ENCODE measurements around the gene IL1R1.

Gene IL1R1

DNA sequence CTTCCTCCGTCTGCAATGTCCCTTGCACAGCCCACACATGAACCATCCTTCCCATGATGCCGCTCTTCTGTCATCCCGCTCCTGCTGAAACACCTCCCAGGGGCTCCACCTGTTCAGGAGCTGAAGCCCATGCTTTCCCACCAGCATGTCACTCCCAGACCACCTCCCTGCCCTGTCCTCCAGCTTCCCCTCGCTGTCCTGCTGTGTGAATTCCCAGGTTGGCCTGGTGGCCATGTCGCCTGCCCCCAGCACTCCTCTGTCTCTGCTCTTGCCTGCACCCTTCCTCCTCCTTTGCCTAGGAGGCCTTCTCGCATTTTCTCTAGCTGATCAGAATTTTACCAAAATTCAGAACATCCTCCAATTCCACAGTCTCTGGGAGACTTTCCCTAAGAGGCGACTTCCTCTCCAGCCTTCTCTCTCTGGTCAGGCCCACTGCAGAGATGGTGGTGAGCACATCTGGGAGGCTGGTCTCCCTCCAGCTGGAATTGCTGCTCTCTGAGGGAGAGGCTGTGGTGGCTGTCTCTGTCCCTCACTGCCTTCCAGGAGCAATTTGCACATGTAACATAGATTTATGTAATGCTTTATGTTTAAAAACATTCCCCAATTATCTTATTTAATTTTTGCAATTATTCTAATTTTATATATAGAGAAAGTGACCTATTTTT is 35.4 kb downstream of the IL1R1 start:
- no peaks in the 10 kb centered on the region for H3K9me3 ChIP-seq
- TF ChIP-seq CTCF (IDR thresholded peaks at IDR 0.05) = no peak
- H3K4me3 ChIP-seq (ENCODE audit: low read depth in 1 of 2, low read length in 1 of 2) = no peak overlapping the region
- peaks cover 7 to 10% of the 10 kb centered on the region in 2 experiments for H3K4me1 ChIP-seq (ENCODE audit: control insufficient read depth in 1 of 2, insufficient read depth in 1 of 2, low read depth in 1 of 2, low read length in 1 of 2)
- H3K27ac ChIP-seq = no peak overlapping the region
- peaks cover 37% of the 10 kb centered on the region for H3K36me3 ChIP-seq
- H3K27me3 ChIP-seq = no peaks in the 10 kb centered on the region

- H3K9me3 ChIP-seq = no peaks in the 10 kb centered on the region
- H3K27ac ChIP-seq = no peak overlapping the region
- no peak overlapping the region for H3K4me3 ChIP-seq (ENCODE audit: low read depth in 1 of 2, low read length in 1 of 2)
- H3K36me3 ChIP-seq = peaks cover 37% of the 10 kb centered on the region
- H3K4me1 ChIP-seq (ENCODE audit: control insufficient read depth in 1 of 2, insufficient read depth in 1 of 2, low read depth in 1 of 2, low read length in 1 of 2) = no peaks in the 10 kb centered on the region
- TF ChIP-seq CTCF (IDR thresholded peaks at IDR 0.05) = no peak
- H3K27me3 ChIP-seq = no peaks in the 10 kb centered on the region
These were observed 36.5 kb downstream of the IL1R1 start for GRCh38 chr2:102179061-102179460.

DNA sequence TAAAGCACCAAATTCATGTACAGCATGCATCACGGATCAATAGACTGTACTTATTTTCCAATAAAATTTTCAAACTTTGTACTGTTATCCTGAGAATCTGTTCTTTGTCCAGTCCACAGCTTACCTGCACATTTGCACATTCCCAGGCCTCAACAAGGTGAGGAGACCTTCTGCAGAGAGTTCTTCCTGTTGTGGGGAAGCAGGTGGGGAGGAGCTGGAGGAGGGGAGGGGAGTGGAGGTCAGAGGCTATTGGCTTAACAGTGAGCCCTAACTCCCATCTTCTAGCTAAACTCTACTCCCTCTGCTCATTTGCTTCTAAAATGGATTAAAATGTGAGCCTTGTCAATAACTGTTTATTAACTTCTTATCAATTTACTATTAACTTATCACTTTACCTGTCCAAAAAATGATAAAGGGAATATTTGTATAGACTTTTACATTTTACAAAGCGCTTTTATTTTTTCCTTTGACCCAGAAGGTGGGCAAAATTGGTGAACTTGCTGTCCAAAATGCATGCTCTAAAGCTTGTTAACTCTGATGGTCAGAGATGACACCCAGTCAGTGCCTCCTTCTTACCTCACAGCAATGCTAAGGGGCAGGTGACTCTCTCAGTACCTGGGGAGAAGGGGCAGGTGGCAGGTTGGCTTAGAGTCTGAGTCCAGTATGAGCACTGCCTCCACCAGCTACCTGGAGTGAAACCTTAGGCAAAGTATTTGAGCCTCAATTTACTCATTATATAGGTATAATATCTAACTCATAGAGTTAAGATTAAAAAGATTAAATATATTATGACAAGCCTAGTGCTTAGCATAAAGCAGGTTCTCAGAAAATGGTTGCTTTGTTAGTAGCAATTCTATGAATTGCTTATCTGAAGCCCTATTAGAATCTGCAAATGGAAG is 37.5 kb downstream of the IL1R1 start:
- no peak for TF ChIP-seq CTCF (IDR thresholded peaks at IDR 0.05)
- H3K9me3 ChIP-seq = no peaks in the 10 kb centered on the region
- H3K27ac ChIP-seq = no peak overlapping the region
- no peaks in the 10 kb centered on the region for H3K4me1 ChIP-seq (ENCODE audit: control insufficient read depth in 1 of 2, insufficient read depth in 1 of 2, low read depth in 1 of 2, low read length in 1 of 2)
- H3K4me3 ChIP-seq (ENCODE audit: low read depth in 1 of 2, low read length in 1 of 2) = no peak overlapping the region
- H3K36me3 ChIP-seq = peaks cover 32% of the 10 kb centered on the region
- H3K27me3 ChIP-seq = no peaks in the 10 kb centered on the region

DNA sequence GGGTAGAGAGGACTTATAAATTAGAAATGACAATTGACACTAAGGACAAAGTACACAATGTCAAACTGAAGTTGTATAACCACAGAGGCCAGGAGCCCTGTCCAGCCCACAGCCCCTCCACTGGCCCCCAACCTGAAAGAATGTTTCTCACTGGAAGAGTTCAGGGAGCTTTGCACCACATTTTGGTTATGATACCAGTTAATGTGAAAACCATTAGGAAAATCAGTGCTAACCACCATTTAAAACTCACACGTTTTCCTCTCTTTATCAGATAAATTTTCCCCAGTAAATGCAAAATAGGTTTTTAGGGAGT is 38.1 kb downstream of the IL1R1 start:
- no peaks in the 10 kb centered on the region for H3K4me1 ChIP-seq (ENCODE audit: control insufficient read depth in 1 of 2, insufficient read depth in 1 of 2, low read depth in 1 of 2, low read length in 1 of 2)
- H3K4me3 ChIP-seq (ENCODE audit: low read depth in 1 of 2, low read length in 1 of 2) = no peak overlapping the region
- no peak overlapping the region for H3K27ac ChIP-seq
- H3K27me3 ChIP-seq = no peaks in the 10 kb centered on the region
- TF ChIP-seq CTCF (IDR thresholded peaks at IDR 0.05) = no peak
- no peaks in the 10 kb centered on the region for H3K9me3 ChIP-seq
- peaks cover 27% of the 10 kb centered on the region for H3K36me3 ChIP-seq

- no peaks in the 10 kb centered on the region for H3K9me3 ChIP-seq
- H3K4me1 ChIP-seq (ENCODE audit: control insufficient read depth in 1 of 2, insufficient read depth in 1 of 2, low read depth in 1 of 2, low read length in 1 of 2) = no peaks in the 10 kb centered on the region
- no peak overlapping the region for H3K27ac ChIP-seq
- H3K27me3 ChIP-seq = peaks cover 7% of the 10 kb centered on the region
- peaks cover 20% of the 10 kb centered on the region for H3K36me3 ChIP-seq
- no peak overlapping the region for H3K4me3 ChIP-seq (ENCODE audit: low read depth in 1 of 2, low read length in 1 of 2)
- no peak for TF ChIP-seq CTCF (IDR thresholded peaks at IDR 0.05)
These were observed 38.8 kb downstream of the IL1R1 start for GRCh38 chr2:102181376-102181775.

Data from neutrophil (primary cell).